NCI-H1417 (cell line): Measurements from ENCODE around the gene SPATA25.
A peak's percentile ranks its signal among the peaks of the same experiment; 100 is the strongest.
"Not testable (repeated sequence)": the region's sequence is repeated elsewhere in the genome, so short reads cannot be mapped to it uniquely, and the experiment has no call there.

ENCODE experiments used
- DNase-seq, 3 experiments: peaks; one replicate each; lab custom pipeline; 2025; lab: John Stamatoyannopoulos, UW

Gene SPATA25

GRCh38 chr20:45893831-45894230, 6.4 kb upstream of the SPATA25 start:
- DNase-seq = no peak

DNA sequence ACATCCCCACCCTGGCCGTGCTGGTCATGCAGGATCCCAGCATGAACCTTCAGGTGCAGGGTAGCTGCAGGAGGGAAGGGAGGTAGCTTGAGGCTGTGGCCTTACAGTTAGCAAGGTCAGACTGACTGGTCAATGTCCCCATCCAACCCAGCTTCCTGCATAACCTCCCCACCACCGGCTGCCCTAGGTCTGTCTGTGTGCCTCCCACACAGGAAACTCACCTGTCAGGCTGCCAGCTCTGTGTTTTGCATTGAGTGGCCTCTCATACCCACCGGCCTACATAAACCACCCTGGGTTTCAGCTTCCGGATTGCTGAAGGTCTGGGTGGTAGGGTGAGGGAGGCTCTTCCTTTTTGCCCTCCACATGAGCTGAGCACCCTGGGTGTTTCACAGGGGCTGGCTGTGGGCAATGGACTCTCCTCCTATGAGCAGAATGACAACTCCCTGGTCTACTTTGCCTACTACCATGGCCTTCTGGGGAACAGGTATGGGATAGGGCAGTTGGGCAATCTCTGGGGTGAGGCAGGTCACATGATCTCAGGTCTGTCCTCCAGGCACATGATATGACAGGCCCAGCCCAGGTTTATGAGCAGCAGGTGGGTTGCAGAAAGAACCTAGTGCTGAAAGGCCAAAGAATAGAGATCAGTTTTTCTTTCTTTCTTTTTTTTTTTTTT, 5.5 kb upstream of the SPATA25 start:
- no peak for DNase-seq

DNA sequence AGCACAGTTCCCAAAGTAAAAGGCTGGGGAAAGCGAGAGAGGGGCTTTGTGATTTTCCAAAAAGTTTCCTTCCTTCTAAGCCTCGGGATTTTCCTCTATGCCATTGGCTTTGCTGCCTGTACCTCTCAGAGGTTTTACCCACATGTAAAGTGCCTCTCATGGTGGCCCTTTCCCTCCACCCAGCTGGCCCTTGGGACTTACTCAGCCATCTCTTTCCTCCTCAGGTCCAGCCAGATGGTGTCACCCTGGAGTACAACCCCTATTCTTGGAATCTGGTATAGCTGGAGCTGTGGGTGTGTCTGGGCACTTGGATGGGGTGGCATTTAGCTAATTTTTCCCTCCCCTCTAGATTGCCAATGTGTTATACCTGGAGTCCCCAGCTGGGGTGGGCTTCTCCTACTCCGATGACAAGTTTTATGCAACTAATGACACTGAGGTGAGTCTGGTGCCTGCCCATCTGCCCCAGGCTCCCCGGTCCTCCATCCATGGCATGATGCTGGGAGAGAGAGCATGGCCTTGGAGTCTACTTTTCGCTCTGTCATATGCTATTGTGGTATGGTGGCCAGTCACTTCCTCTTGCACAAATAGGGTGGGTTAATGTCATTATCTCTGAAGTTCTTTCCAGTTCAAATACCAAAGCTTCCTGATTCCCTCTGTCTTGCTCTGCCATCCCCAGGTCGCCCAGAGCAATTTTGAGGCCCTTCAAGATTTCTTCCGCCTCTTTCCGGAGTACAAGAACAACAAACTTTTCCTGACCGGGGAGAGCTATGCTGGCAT, 4.8 kb upstream of the SPATA25 start:
- DNase-seq = no peak

DNA sequence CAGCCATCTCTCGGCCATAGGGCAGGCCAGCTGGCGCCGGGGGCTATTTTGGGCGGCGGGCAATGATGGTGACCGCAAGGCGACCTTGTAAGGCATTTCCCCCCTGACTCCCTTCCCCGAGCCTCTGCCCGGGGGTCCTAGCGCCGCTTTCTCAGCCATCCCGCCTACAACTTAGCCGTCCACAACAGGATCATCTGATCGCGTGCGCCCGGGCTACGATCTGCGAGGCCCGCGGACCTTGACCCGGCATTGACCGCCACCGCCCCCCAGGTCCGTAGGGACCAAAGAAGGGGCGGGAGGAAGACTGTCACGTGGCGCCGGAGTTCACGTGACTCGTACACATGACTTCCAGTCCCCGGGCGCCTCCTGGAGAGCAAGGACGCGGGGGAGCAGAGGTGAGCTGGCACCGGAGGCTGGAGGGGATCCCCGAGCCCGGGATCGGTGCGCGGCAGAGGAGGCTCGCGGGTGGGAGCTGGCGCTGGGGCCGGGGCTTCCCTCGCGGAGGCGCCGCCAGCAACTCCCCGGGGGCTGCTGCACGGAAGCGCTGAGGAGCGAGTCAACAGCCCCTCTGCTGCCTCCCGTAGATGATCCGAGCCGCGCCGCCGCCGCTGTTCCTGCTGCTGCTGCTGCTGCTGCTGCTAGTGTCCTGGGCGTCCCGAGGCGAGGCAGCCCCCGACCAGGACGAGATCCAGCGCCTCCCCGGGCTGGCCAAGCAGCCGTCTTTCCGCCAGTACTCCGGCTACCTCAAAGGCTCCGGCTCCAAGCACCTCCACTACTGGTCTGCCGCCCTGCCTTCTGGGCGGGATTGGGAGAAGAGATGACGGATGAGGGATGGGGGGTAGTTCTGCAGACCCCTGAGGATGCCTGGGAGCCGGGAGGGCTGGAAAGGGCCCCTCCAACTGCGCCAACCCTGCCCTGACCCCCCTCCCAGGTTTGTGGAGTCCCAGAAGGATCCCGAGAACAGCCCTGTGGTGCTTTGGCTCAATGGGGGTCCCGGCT, 3.9 kb upstream of the SPATA25 start, which contains the start of the genes CTSA and NEURL2:
Gene CTSA (plus strand): TSS at position 351 of the 999 bp plus-strand sequence. CDS start 234 bp downstream, at position 585.
Gene NEURL2 (minus strand): TSS at position 224 of the 999 bp plus-strand sequence. CDS start 217 bp downstream, at position 7.
- peak; percentile 91 to 95 (median 92) for DNase-seq

GRCh38 chr20:45890077-45890984, 2.9 kb upstream of the SPATA25 start:
- peak in 2 of 3 experiments; percentile 77 to 86 for DNase-seq

GRCh38 chr20:45888681-45889080, 1.3 kb upstream of the SPATA25 start:
- no peak for DNase-seq

- no peak for DNase-seq
Observed at GRCh38 chr20:45886590-45887345, 654 bp downstream of the SPATA25 start.

DNA sequence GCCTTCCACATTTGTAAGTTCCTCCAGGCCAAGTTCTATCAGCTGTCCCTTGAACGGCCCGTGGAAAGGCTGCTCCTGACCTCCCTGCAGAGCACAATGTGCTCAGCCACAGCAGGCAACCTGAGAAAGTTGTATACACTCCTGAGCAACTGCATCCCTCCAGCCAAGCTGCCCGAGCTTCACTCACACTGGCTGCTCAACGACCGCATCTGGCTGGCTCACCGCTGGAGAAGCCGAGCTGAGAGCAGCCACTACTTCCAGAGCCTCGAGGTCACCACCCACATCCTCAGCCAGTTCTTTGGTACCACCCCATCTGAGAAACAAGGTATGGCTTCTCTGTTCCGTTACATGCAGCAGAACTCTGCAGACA, 4.3 kb downstream of the SPATA25 start:
- DNase-seq = no peak

GRCh38 chr20:45882469-45883099, 4.8 kb downstream of the SPATA25 start:
- DNase-seq = no peak

- peak; percentile 99 to 100 (median 100) for DNase-seq
Observed at GRCh38 chr20:45880988-45881788, 6.2 kb downstream of the SPATA25 start, which contains the start of gene ZSWIM1. TSS of gene ZSWIM1 (plus strand) at chr20:45881227. CDS start at chr20:45882593, 1,366 bp downstream.

GRCh38 chr20:45878076-45878761, 9.2 kb downstream of the SPATA25 start:
- peak in 1 of 3 experiments; percentile 27 for DNase-seq

DNA sequence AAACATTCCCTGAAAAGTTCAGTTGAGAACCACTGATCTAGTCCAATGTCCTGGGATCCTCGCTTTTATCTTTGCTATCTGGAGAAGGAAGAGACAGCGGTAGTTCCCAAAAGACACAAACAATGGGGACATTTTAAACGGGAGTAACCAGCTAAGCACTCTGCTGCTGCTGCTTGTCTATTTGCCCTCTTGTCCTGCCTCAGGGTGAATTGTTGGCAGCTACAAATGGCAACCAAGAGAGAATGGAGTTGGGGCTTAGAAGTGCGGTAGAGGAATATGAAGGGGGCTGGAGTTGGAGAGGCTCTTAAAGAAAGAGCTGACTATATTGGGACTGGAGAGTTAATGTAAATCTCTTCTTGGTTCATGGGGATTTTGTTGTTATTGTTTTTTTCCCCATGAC, 12.8 kb downstream of the SPATA25 start:
- DNase-seq = no peak

- DNase-seq = not testable (repeated sequence)
Observed at GRCh38 chr20:45874104-45874481, 13.3 kb downstream of the SPATA25 start.

- no peak for DNase-seq
Observed at GRCh38 chr20:45873409-45874103, 13.9 kb downstream of the SPATA25 start.

DNA sequence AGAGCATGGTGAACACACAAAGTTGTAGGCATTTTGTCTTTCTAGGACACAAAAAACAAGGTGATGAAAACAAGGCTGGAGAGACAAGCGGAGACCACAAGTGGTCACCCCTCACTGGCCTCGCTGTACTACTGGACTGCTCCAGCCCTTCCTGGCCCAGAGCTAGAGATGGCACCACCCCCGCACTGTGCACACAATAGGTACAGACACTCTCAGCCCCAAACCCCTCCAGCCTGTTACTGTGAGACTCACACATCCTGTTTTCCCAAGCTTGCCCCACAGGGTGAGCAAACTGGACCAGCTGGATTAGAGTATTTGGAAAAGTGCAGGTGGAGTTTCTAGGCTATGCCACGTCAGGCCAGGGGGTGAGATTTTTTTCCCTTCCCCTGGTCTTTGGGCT, 14.8 kb downstream of the SPATA25 start:
- DNase-seq = no peak

GRCh38 chr20:45867819-45868176, 19.6 kb downstream of the SPATA25 start:
- no peak for DNase-seq

DNA sequence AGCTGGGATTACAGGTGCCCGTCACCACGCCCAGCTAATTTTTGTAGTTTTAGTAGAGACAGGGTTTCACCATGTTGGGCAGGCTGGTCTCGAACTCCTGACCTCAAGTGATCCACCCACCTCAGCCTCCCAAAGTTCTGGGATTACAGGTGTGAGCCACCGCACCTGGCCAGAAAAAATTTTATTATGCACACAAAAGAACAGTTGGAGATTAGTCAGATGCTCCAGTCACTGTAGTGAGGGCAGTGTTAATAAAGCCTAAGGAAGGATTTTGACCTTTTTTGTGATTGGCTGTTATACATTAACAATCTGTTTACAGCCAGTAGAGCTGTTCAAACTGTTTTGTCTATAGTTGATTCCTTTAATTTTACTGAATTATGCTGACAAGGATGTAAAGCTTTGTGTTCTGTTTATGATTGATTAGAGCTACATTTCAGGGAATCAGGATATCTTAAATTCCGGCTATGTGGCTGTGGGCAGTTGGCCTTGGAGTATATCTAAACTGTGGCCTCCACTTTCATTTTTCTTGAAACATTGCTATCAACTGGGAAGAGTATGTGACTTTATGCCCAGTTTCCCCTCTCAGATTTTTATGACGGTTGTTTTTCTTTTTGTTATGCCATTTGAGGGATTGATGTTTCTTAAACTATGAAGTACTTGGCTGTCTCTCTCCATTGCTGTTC, 20.1 kb downstream of the SPATA25 start:
- no peak for DNase-seq
